B cell (primary cell): Measurements from ENCODE around the gene EYS. TPM values are rescaled to one million over a fixed set of nuclear protein-coding genes. Genes with fewer than 3 reads are reported as not detected.

Source experiments
- ATAC-seq: fragments of 200-7000 bp; cut with Tn5 transposase; one replicate; pipeline ENCODE4 v1.10.0; 2021; ENCODE audit warnings: low read depth, mild to moderate bottlenecking, moderate number of reproducible peaks, moderate library complexity
- CTCF ChIA-PET: fragments of 350-600 bp; sonication (Branson Sonifier 250); formaldehyde crosslinking; loops from one replicate; lab custom pipeline; 2021; ENCODE audit warnings: antibody characterized with exemption, inconsistent platforms; lab: Charles Lee
- POLR2A ChIA-PET: fragments of 350-600 bp; sonication (Branson Sonifier 250); formaldehyde crosslinking; loops from one replicate; lab custom pipeline; 2021; ENCODE audit warnings: antibody characterized with exemption; lab: Charles Lee
- DNase-seq: peaks from one replicate; pipeline ENCODE4 v3.0.0; 2013
- H2AFZ ChIP-seq: 2 replicates; pipeline ENCODE4 v1.6.1; 2012; ENCODE audit warnings: mild to moderate bottlenecking, low read depth, low read length; ENCODE audit not compliant: insufficient read depth, poor library complexity, severe bottlenecking
- H3K27ac ChIP-seq, 2 donors: 1 replicate in 1 of 2; 2 replicates in 1 of 2; pipeline ENCODE4 v1.5.1; 2012 to 2013; ENCODE audit warnings: low read length in 2 of 2, mild to moderate bottlenecking in 2 of 2, moderate library complexity in 1 of 2
- H3K27me3 ChIP-seq, 4 experiments: fragments of 200-600 bp in 1 of 4; sonication (generic) in 1 of 4; replicated peaks in 1 of 4; 1 replicate in 2 of 4; 2 replicates in 2 of 4; pipeline versions ENCODE4 v1.6.1 to v1.7.0; 2013 to 2016; ENCODE audit warnings: low read length in 3 of 4, mild to moderate bottlenecking in 2 of 4, mixed read lengths in 1 of 4, moderate library complexity in 1 of 4; ENCODE audit not compliant: insufficient read depth in 4 of 4, control insufficient read depth in 3 of 4; ENCODE audit errors: control extremely low read depth in 1 of 4
- H3K36me3 ChIP-seq, 2 experiments: replicated peaks in 1 of 2; 1 replicate in 1 of 2; 2 replicates in 1 of 2; pipeline versions ENCODE4 v1.6.1 to v1.7.1; 2013; ENCODE audit warnings: low read length in 1 of 2; ENCODE audit not compliant: insufficient read depth in 2 of 2, control insufficient read depth in 1 of 2; ENCODE audit errors: control extremely low read depth in 1 of 2, extremely low read depth in 1 of 2
- H3K4me1 ChIP-seq, 2 donors: fragments of 200-600 bp in 1 of 2; sonication (generic) in 1 of 2; 1 replicate in 1 of 2; 2 replicates in 1 of 2; pipeline versions ENCODE4 v1.5.1 to v1.6.1; 2013 to 2017; ENCODE audit warnings: low read length in 2 of 2; ENCODE audit not compliant: control insufficient read depth in 2 of 2, insufficient read depth in 2 of 2
- H3K4me2 ChIP-seq: replicated peaks from 2 replicates; pipeline ENCODE3; 2012; ENCODE audit warnings: mild to moderate bottlenecking, low read depth, low read length; ENCODE audit not compliant: poor library complexity, severe bottlenecking
- H3K4me3 ChIP-seq, 5 experiments: fragments of 200-600 bp in 1 of 5; sonication (generic) in 1 of 5; 1 replicate in 3 of 5; 2 replicates in 2 of 5; pipeline versions ENCODE4 v1.5.1 to v1.7.0; 2011 to 2016; ENCODE audit warnings: low read length in 4 of 5, mild to moderate bottlenecking in 4 of 5, low read depth in 2 of 5, control low read depth in 1 of 5, moderate library complexity in 1 of 5; ENCODE audit not compliant: insufficient read depth in 1 of 5; ENCODE audit errors: control extremely low read depth in 1 of 5, extremely low read depth in 1 of 5
- H3K79me2 ChIP-seq: fragments of 200-600 bp; sonication (generic); one replicate; pipeline ENCODE4 v1.6.0; 2016; ENCODE audit warnings: low read length; ENCODE audit not compliant: control insufficient read depth, insufficient read depth
- H3K9ac ChIP-seq: fragments of 200-600 bp; sonication (generic); 2 replicates; pipeline ENCODE4 v1.6.1; 2017; ENCODE audit warnings: mild to moderate bottlenecking, low read length, moderate library complexity
- H3K9me3 ChIP-seq, 3 donors: one replicate each; pipeline versions ENCODE4 v1.6.1 to v1.7.1; 2013; ENCODE audit warnings: low read length in 2 of 3; ENCODE audit not compliant: control insufficient read depth in 2 of 3, insufficient read depth in 1 of 3; ENCODE audit errors: control extremely low read depth in 1 of 3
- H4K20me1 ChIP-seq: 2 replicates; pipeline ENCODE4 v1.6.0; 2012; ENCODE audit warnings: mild to moderate bottlenecking, low read length; ENCODE audit not compliant: insufficient read depth, control insufficient read depth, poor library complexity, severe bottlenecking
- H3K27ac Mint-ChIP-seq: one replicate; pipeline ENCODE4 v1.8.0; 2021; ENCODE audit warnings: mixed read lengths
- H3K27me3 Mint-ChIP-seq: one replicate; pipeline ENCODE4 v1.8.0; 2021; ENCODE audit warnings: mixed read lengths
- H3K4me1 Mint-ChIP-seq: one replicate; pipeline ENCODE4 v1.8.0; 2021; ENCODE audit warnings: mixed read lengths
- H3K4me3 Mint-ChIP-seq: one replicate; pipeline ENCODE4 v1.8.0; 2021; ENCODE audit warnings: mixed read lengths
- H3K9me3 Mint-ChIP-seq: one replicate; pipeline ENCODE4 v1.8.0; 2022; ENCODE audit warnings: mixed read lengths; ENCODE audit not compliant: insufficient read depth
- EZH2 ChIP-seq: IDR thresholded peaks from 2 replicates; pipeline ENCODE4 v1.6.1; 2012; ENCODE audit warnings: borderline replicate concordance, low read depth, mild to moderate bottlenecking, moderate library complexity, low read length; ENCODE audit not compliant: insufficient read depth, poor library complexity, severe bottlenecking
- WGBS: methylation state at CpG from one replicate; pipeline ENCODE4 v1.1.5; 2013; ENCODE audit warnings: missing lambda C conversion rate; ENCODE audit not compliant: insufficient coverage; 5-methylcytosine and 5-hydroxymethylcytosine counted together
- intact Hi-C: fragments of 100-400 bp; cut with micrococcal nuclease; formaldehyde crosslinking; loops from one replicate; pipeline ENCODE4 v1.10.0; 2022
- polyA plus RNA-seq: library from polyadenylated mRNA; depleted of rRNA; stranded (reverse); fragments of >200 nt; gene quantifications from 2 replicates; pipeline ENCODE4 v1.2.3, GENCODE V29; 2012
- total RNA-seq, 2 donors: library from RNA; stranded (reverse); fragments of 120-200 nt in 1 of 2; gene quantifications; 1 replicate in 1 of 2; 2 replicates in 1 of 2; pipeline versions ENCODE4 v1.2.3 to v1.2.4, GENCODE V29; 2013 to 2022
- TF ChIP-seq, protein P1 (sequence below): fragments of 200-600 bp; IDR thresholded peaks from one replicate; pipeline ENCODE4 v1.8.0; 2022; ENCODE audit warnings: antibody characterized with exemption, mild to moderate bottlenecking

EYS gene
- total and polyA plus RNA-seq, 2 donors (not counting 1 experiment from before 2014, with no cell fraction given) = not detected

DNA sequence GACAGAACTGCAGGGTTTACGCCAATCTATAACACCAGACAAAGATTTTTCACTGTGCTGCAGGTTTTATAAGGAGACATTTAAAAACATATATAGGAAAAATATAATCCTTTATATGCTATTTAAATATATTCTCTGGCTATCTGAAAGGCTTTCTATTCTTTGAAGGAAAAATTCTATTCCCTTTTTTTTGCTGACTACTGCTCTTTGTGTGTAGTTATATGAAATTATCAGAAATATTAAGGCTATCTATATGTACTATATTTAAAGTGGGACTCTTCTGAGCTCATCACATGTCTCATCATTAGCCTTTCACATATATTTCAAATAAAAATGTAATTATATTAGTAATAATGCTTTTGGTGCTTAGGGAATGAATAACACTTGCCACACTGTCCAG is 930.7 kb downstream of the EYS start:
- no peaks in the 10 kb centered on the region for H3K4me1 Mint-ChIP-seq
- H3K9me3 ChIP-seq = no peaks in the 10 kb centered on the region
- H3K4me3 Mint-ChIP-seq = no peak overlapping the region
- ATAC-seq (no peak), DNase-seq (no peak)
- no peaks in the 10 kb centered on the region for H3K79me2 ChIP-seq
- no peak overlapping the region for H3K4me2 ChIP-seq
- intact Hi-C loops = no loop called here
- H3K4me1 ChIP-seq = no peaks in the 10 kb centered on the region
- no peaks in the 10 kb centered on the region for H3K27me3 ChIP-seq
- H3K9me3 Mint-ChIP-seq = peaks cover 8% of the 10 kb centered on the region
- H3K27me3 Mint-ChIP-seq = no peaks in the 10 kb centered on the region
- H3K4me3 ChIP-seq = no peak overlapping the region
- no CpG with 5 or more reads among the region's 1 CpG for WGBS
- no peak overlapping the region for H3K9ac ChIP-seq
- no peak overlapping the region for H2AFZ ChIP-seq
- TF ChIP-seq, protein P1, sequence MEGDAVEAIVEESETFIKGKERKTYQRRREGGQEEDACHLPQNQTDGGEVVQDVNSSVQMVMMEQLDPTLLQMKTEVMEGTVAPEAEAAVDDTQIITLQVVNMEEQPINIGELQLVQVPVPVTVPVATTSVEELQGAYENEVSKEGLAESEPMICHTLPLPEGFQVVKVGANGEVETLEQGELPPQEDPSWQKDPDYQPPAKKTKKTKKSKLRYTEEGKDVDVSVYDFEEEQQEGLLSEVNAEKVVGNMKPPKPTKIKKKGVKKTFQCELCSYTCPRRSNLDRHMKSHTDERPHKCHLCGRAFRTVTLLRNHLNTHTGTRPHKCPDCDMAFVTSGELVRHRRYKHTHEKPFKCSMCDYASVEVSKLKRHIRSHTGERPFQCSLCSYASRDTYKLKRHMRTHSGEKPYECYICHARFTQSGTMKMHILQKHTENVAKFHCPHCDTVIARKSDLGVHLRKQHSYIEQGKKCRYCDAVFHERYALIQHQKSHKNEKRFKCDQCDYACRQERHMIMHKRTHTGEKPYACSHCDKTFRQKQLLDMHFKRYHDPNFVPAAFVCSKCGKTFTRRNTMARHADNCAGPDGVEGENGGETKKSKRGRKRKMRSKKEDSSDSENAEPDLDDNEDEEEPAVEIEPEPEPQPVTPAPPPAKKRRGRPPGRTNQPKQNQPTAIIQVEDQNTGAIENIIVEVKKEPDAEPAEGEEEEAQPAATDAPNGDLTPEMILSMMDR = no peak
- TF ChIP-seq EZH2 = no peak
- ChIA-PET CTCF (no interaction called here), POLR2A (no interaction called here)
- no peak overlapping the region for H3K27ac ChIP-seq
- H4K20me1 ChIP-seq = no peaks in the 10 kb centered on the region
- no peaks in the 10 kb centered on the region for H3K36me3 ChIP-seq
- no peak overlapping the region for H3K27ac Mint-ChIP-seq

DNA sequence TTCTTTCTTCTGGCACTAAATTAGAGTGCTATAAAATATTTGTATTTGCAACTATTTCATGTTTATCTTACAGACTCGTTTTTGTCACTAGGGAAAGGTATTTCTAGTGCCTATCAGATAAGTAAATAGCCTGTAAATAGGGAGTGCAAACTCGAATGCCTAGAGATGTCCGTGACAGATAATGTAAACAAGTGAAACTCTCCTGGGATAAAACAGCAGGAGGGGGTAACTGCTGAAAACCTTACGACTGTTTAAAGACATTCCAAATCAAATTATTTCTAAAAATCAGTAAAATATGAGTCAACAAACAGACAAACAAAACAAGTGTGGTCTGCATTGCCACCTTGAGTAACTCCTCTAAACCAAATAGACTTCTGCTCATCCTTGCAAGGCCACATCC is 932.1 kb downstream of the EYS start:
- Histone ChIP-seq H3K36me3 (no peaks in the 10 kb centered on the region), H2AFZ (no peak overlapping the region), H3K27me3 (no peaks in the 10 kb centered on the region), H3K4me1 (no peaks in the 10 kb centered on the region), H3K27ac (no peak overlapping the region), H3K9me3 (no peaks in the 10 kb centered on the region), H3K4me2 (no peak overlapping the region), H3K9ac (no peak overlapping the region), H4K20me1 (no peaks in the 10 kb centered on the region), H3K4me3 (no peak overlapping the region), H3K79me2 (no peaks in the 10 kb centered on the region)
- Mint-ChIP-seq H3K4me1 (no peaks in the 10 kb centered on the region), H3K27ac (no peak overlapping the region), H3K9me3 (peaks cover 8% of the 10 kb centered on the region), H3K27me3 (no peaks in the 10 kb centered on the region), H3K4me3 (no peak overlapping the region)
- CTCF ChIA-PET = no interaction called here
- DNase-seq (no peak), ATAC-seq (no peak)
- TF ChIP-seq, protein P1 = no peak
- TF ChIP-seq EZH2 = no peak
- 83% methylated on average over 1 of the region's 4 CpGs for WGBS
- POLR2A ChIA-PET = no interaction called here
- intact Hi-C loops = no loop called here
